A549 treated with DMSO at 1 μM for 4 hours (cell line): Measurements from ENCODE around the gene OR52B4. TPM values are rescaled to one million over a fixed set of nuclear protein-coding genes. Genes with fewer than 3 reads are reported as not detected.

Experiments
- total RNA-seq: library from RNA; stranded (reverse); fragments of 200-300 nt; extraction: Qiagen RNA extraction; gene quantifications from 5 replicates; pipeline ENCODE4 v1.2.3, GENCODE V29; 2022; ENCODE audit warnings: low read depth

The OR52B4 gene
- not detected in 5 replicates for total RNA-seq

DNA sequence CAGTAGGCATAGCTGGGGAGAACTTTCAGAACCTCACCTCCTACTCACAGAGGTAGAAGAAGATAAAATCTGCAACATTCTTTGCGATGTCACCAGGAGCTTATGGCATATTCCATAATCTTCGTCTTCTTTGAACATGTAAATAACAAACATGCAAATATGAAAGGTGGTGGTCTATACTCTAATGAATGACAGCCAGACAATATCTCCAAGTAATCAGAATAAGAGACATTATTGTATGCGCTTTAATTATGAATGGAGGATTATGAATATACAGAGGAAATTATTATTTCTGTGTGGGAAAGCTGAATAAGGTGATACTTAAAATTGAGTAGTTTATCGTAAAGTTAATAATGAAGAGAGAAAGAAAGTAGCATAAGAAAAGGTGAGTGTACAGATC, at the start of gene OR52B4:
Gene OR52B4 (minus strand): TSS at position 101 of the 400 bp plus-strand sequence. CDS start 91 bp downstream, at position 10.

DNA sequence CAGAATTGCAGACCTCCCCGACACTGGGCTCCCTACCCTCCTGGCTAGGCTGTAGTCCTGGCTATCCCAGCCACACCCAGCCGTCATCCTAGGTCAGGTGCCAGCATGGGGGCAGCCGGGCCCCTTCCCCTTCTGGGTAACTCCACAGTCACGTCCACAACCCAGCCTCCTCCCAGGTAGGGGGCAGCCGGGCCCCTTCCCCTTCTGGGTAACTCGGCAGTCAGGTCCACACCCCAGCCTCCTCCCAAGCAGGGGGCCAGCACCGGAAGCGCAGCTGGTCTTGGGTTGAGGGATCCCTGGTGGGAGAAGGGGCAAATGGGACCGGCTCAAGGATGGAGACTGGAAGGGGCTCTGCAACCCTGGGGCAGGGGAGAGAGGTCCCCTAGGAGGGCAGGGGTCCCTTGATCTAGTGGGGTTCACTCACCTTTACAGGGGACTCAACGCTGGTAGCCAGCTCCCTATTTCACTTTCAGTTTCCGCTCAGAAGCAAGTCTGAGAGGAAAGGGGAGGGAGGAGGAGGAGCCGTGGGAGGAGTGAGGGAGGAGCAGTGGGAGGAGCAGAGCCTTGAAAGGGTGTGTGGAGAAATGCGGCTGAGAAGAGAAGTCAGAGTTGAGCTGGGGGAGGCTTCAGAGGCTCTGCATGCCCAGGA, 25.1 kb upstream of the OR52B4 start, which contains the start of gene TRIM21:
Gene TRIM21 (minus strand): TSS at position 494 of the 649 bp plus-strand sequence. CDS start 3,293 bp downstream, outside the sequence.

Other genes starting within 250 kb of the OR52B4 start
- gene TRIM21, start 25.3 kb upstream of the OR52B4 start, total RNA-seq: 16.7 to 21.8 TPM (median 21.2 TPM) in 5 replicates
- gene OR52K2, start 80.9 kb upstream of the OR52B4 start, total RNA-seq: not detected in 5 replicates
- not detected in 5 replicates for gene OR52K1, start 114.3 kb upstream of the OR52B4 start, total RNA-seq
- gene OR52M1, start 176.8 kb upstream of the OR52B4 start, total RNA-seq: not detected in 5 replicates
- gene OR52I2, start 213.4 kb upstream of the OR52B4 start, total RNA-seq: not detected in 5 replicates
- not detected in 5 replicates for gene OR52I1, start 225.7 kb upstream of the OR52B4 start, total RNA-seq
- gene TRIM68, start 239.8 kb upstream of the OR52B4 start, total RNA-seq: 8.7 to 11.7 TPM (median 10.6 TPM) in 5 replicates